Sigmoid colon (tissue), 7 donors: ENCODE results near the gene CDC7. TPM values are rescaled to one million over a fixed set of nuclear protein-coding genes. Genes with fewer than 3 reads are reported as not detected.
A peak's percentile ranks its signal among the peaks of the same experiment; 100 is the strongest.

ENCODE experiments used
- DNase-seq: peaks from one replicate; pipeline ENCODE4 v3.0.0-alpha.2; 2019
- H3K27ac ChIP-seq, 4 donors: fragments of 200-600 bp; sonication (generic); one replicate each; pipeline ENCODE4 v1.5.1; 2016 to 2019; ENCODE audit warnings: mild to moderate bottlenecking in 1 of 4
- H3K27me3 ChIP-seq, 3 donors: fragments of 200-600 bp; sonication (generic); one replicate each; pipeline ENCODE4 v1.5.1; 2019; ENCODE audit warnings: mild to moderate bottlenecking in 1 of 3
- H3K36me3 ChIP-seq, 4 donors: fragments of 200-600 bp; sonication (generic); one replicate each; pipeline ENCODE4 v1.5.1; 2016 to 2019
- H3K4me1 ChIP-seq, 4 donors: fragments of 200-600 bp; sonication (generic); one replicate each; pipeline ENCODE4 v1.5.1; 2017 to 2019
- H3K4me3 ChIP-seq, 4 donors: fragments of 200-600 bp; sonication (generic); one replicate each; pipeline ENCODE4 v1.5.1; 2017 to 2019; ENCODE audit warnings: mild to moderate bottlenecking in 2 of 4, moderate library complexity in 1 of 4
- H3K9me3 ChIP-seq, 4 donors: fragments of 200-600 bp in 3 of 4; sonication (generic) in 3 of 4; one replicate each; pipeline versions ENCODE4 v1.5.1 to v1.6.1; 2013 to 2019
- CTCF ChIP-seq, 4 experiments: fragments of 450-650 bp in 3 of 4; fragments of 200-600 bp in 1 of 4; IDR thresholded peaks; one replicate each; pipeline ENCODE4 v1.5.1; 2016 to 2019; ENCODE audit warnings: antibody characterized with exemption in 4 of 4, mild to moderate bottlenecking in 3 of 4, moderate library complexity in 2 of 4
- EP300 ChIP-seq, 4 donors: sonication (generic); formaldehyde crosslinking; IDR thresholded peaks; one replicate each; pipeline ENCODE4 v1.6.1; 2017; ENCODE audit warnings: antibody characterized with exemption in 4 of 4
- POLR2A ChIP-seq, 2 donors: fragments of 450-650 bp; IDR thresholded peaks; one replicate each; pipeline ENCODE4 v1.6.1; 2016; ENCODE audit warnings: antibody characterized with exemption in 2 of 2, mild to moderate bottlenecking in 2 of 2, moderate library complexity in 2 of 2
- POLR2AphosphoS5 ChIP-seq, 4 donors: sonication (generic); formaldehyde crosslinking; IDR thresholded peaks; one replicate each; pipeline ENCODE4 v1.6.1; 2017; ENCODE audit warnings: antibody characterized with exemption in 4 of 4
- WGBS, 2 donors: extraction: QIAGEN DNeasy Blood & Tissue Kit; methylation state at CpG; one replicate each; pipeline ENCODE4 v1.1.7; 2013; 5-methylcytosine and 5-hydroxymethylcytosine counted together
- intact Hi-C: fragments of 100-400 bp; cut with DNase I; formaldehyde crosslinking; loops from one replicate; pipeline ENCODE4 v1.15.1; 2023
- polyA plus RNA-seq, 3 donors: library from polyadenylated mRNA; stranded (reverse); fragments of 200-250 nt; gene quantifications; one replicate each; pipeline ENCODE4 v1.2.3, GENCODE V29; 2013
- total RNA-seq, 4 donors: library from RNA; depleted of rRNA; stranded (reverse); fragments of >200 nt; gene quantifications; one replicate each; pipeline ENCODE4 v1.1.0, GENCODE V29; 2016
- donor health status: healthy with polysubstance abuse.
- donor health status: Bipolar disorder and iron deficiency.
- donor health status: healthy.

CDC7 gene
- total and polyA plus RNA-seq, 7 donors = 0.36 to 5.1 (median 2.0) TPM

- TF ChIP-seq CTCF (IDR thresholded peaks at IDR 0.05) = no peak
- no peak for TF ChIP-seq POLR2A (IDR thresholded peaks at IDR 0.05)
- TF ChIP-seq EP300 (IDR thresholded peaks at IDR 0.05) = no peak
- no peak for TF ChIP-seq POLR2AphosphoS5 (IDR thresholded peaks at IDR 0.05)
- peaks cover 0 to 16% (median 7%) of the 10 kb centered on the region in 4 donors for H3K4me1 ChIP-seq
- no peaks in the 10 kb centered on the region for H3K27me3 ChIP-seq
- H3K27ac ChIP-seq = no peak overlapping the region
- no peaks in the 10 kb centered on the region for H3K36me3 ChIP-seq
- no peak overlapping the region for H3K4me3 ChIP-seq
- DNase-seq = no peak
- 90 to 95% methylated on average over 4 of the region's 4 CpGs for WGBS, 2 donors
- intact Hi-C loops = no loop called here
- no peaks in the 10 kb centered on the region for H3K9me3 ChIP-seq
Observed at GRCh38 chr1:91533361-91534024, 32.8 kb downstream of the CDC7 start.

GRCh38 chr1:91535441-91535840, 34.8 kb downstream of the CDC7 start:
- intact Hi-C loops = no loop called here

GRCh38 chr1:91537281-91537986, 36.8 kb downstream of the CDC7 start:
- Histone ChIP-seq H3K27me3 (no peaks in the 10 kb centered on the region), H3K27ac (peak overlapping the region in 3 of 4 donors; percentile 30 to 78 (median 53)), H3K4me3 (no peak overlapping the region), H3K9me3 (no peaks in the 10 kb centered on the region), H3K4me1 (peaks cover 0 to 16% (median 7%) of the 10 kb centered on the region in 4 donors), H3K36me3 (no peaks in the 10 kb centered on the region)
- TF ChIP-seq EP300 (IDR thresholded peaks at IDR 0.05) (no peak), CTCF (IDR thresholded peaks at IDR 0.05) (no peak), POLR2A (IDR thresholded peaks at IDR 0.05) (no peak), POLR2AphosphoS5 (IDR thresholded peaks at IDR 0.05) (no peak)
- peak; percentile 74 for DNase-seq
- intact Hi-C loops = no loop called here

More at GRCh38 chr1:91535441-91535840, 34.8 kb downstream of the CDC7 start:
- H3K36me3 ChIP-seq = no peaks in the 10 kb centered on the region
- H3K4me3 ChIP-seq = no peak overlapping the region
- no peak overlapping the region for H3K27ac ChIP-seq
- TF ChIP-seq POLR2AphosphoS5 (IDR thresholded peaks at IDR 0.05) (no peak), CTCF (IDR thresholded peaks at IDR 0.05) (no peak), POLR2A (IDR thresholded peaks at IDR 0.05) (no peak), EP300 (IDR thresholded peaks at IDR 0.05) (no peak)
- no peaks in the 10 kb centered on the region for H3K27me3 ChIP-seq
- WGBS, 2 donors = 97% methylated on average over 34 of the region's 34 CpGs
- DNase-seq = no peak
- no peaks in the 10 kb centered on the region for H3K9me3 ChIP-seq
- H3K4me1 ChIP-seq = peaks cover 0 to 16% (median 7%) of the 10 kb centered on the region in 4 donors

GRCh38 chr1:91537987-91538304, 37.3 kb downstream of the CDC7 start:
- no peaks in the 10 kb centered on the region for H3K9me3 ChIP-seq
- no peaks in the 10 kb centered on the region for H3K36me3 ChIP-seq
- TF ChIP-seq POLR2A (IDR thresholded peaks at IDR 0.05) (no peak), EP300 (IDR thresholded peaks at IDR 0.05) (no peak), CTCF (IDR thresholded peaks at IDR 0.05) (no peak), POLR2AphosphoS5 (IDR thresholded peaks at IDR 0.05) (no peak)
- WGBS, 2 donors = 88 to 91% methylated on average over 2 of the region's 2 CpGs
- peaks cover 0 to 16% (median 7%) of the 10 kb centered on the region in 4 donors for H3K4me1 ChIP-seq
- DNase-seq = no peak
- H3K27ac ChIP-seq = peak overlapping the region; percentile 20 to 78 (median 25)
- no peaks in the 10 kb centered on the region for H3K27me3 ChIP-seq
- no peak overlapping the region for H3K4me3 ChIP-seq
- intact Hi-C loops = no loop called here
